Effector CD4-positive, alpha-beta T cell (primary cell): ENCODE data around the gene FGGY.
"Not testable (repeated sequence)": the region's sequence is repeated elsewhere in the genome, so short reads cannot be mapped to it uniquely, and the experiment has no call there.

Experiments used
- DNase-seq: peaks from one replicate; pipeline ENCODE4 v3.0.0-alpha.2; 2020

FGGY gene

GRCh38 chr1:59690171-59690930 lies 393.5 kb downstream of the FGGY start:
- no peak for DNase-seq

GRCh38 chr1:59691261-59691660 lies 394.4 kb downstream of the FGGY start:
- DNase-seq = no peak

GRCh38 chr1:59692591-59692990 lies 395.7 kb downstream of the FGGY start:
- no peak for DNase-seq

- DNase-seq = no peak
These were observed 396.5 kb downstream of the FGGY start for GRCh38 chr1:59693406-59693805.

GRCh38 chr1:59695252-59695651 lies 398.4 kb downstream of the FGGY start:
- no peak for DNase-seq

- DNase-seq = no peak
These were observed 399.7 kb downstream of the FGGY start for GRCh38 chr1:59696421-59697115.

- DNase-seq = no peak
These were observed 400.4 kb downstream of the FGGY start for GRCh38 chr1:59697150-59697800.

- no peak for DNase-seq
These were observed 401.5 kb downstream of the FGGY start for GRCh38 chr1:59698386-59698785.

- DNase-seq = no peak
These were observed 402.4 kb downstream of the FGGY start for GRCh38 chr1:59699227-59699847.

GRCh38 chr1:59701376-59701775 lies 404.5 kb downstream of the FGGY start:
- no peak for DNase-seq

GRCh38 chr1:59703226-59703917 lies 406.5 kb downstream of the FGGY start:
- no peak for DNase-seq

GRCh38 chr1:59703918-59704378 lies 407.1 kb downstream of the FGGY start:
- DNase-seq = no peak

- DNase-seq = no peak
These were observed 407.8 kb downstream of the FGGY start for GRCh38 chr1:59704716-59705115.

- no peak for DNase-seq
These were observed 408.8 kb downstream of the FGGY start for GRCh38 chr1:59705466-59706302.

- no peak for DNase-seq
These were observed 409.4 kb downstream of the FGGY start for GRCh38 chr1:59706303-59706599.

- DNase-seq = no peak
These were observed 410.4 kb downstream of the FGGY start for GRCh38 chr1:59707178-59707791.

GRCh38 chr1:59709333-59709732 lies 412.4 kb downstream of the FGGY start:
- no peak for DNase-seq

GRCh38 chr1:59710920-59711319 lies 414.0 kb downstream of the FGGY start:
- not testable (repeated sequence) for DNase-seq

GRCh38 chr1:59714219-59714618 lies 417.3 kb downstream of the FGGY start:
- no peak for DNase-seq

- DNase-seq = no peak
These were observed 418.1 kb downstream of the FGGY start for GRCh38 chr1:59714966-59715365.

- no peak for DNase-seq
These were observed 419.9 kb downstream of the FGGY start for GRCh38 chr1:59716832-59717231.
